NCI-H2081 (cell line): ENCODE measurements around the gene C1QTNF6.
A peak's percentile ranks its signal among the peaks of the same experiment; 100 is the strongest.

Source experiments
- DNase-seq, 2 experiments: peaks; one replicate each; lab custom pipeline; 2025; lab: John Stamatoyannopoulos, UW

The C1QTNF6 gene

GRCh38 chr22:37190262-37190780, 2.3 kb upstream of the C1QTNF6 start:
- DNase-seq: no peak

- no peak for DNase-seq
Observed at GRCh38 chr22:37188901-37189466, 937 bp upstream of the C1QTNF6 start.

GRCh38 chr22:37187552-37187890, 526 bp downstream of the C1QTNF6 start:
- DNase-seq: no peak

- no peak for DNase-seq
Observed at GRCh38 chr22:37186997-37187522, 987 bp downstream of the C1QTNF6 start.

- peak in 1 of 2 experiments; percentile 14 for DNase-seq
Observed at GRCh38 chr22:37186228-37186996, 1.6 kb downstream of the C1QTNF6 start.

GRCh38 chr22:37185646-37186227, 2.3 kb downstream of the C1QTNF6 start:
- DNase-seq: no peak

- DNase-seq: no peak
Observed at GRCh38 chr22:37184816-37185541, 3.1 kb downstream of the C1QTNF6 start.

- no peak for DNase-seq
Observed at GRCh38 chr22:37184380-37184755, 3.7 kb downstream of the C1QTNF6 start.

- DNase-seq: no peak
Observed at GRCh38 chr22:37183432-37184379, 4.3 kb downstream of the C1QTNF6 start.

GRCh38 chr22:37182949-37183245, 5.2 kb downstream of the C1QTNF6 start:
- no peak for DNase-seq

GRCh38 chr22:37182101-37182948, 5.7 kb downstream of the C1QTNF6 start:
- DNase-seq: no peak

- DNase-seq: no peak
Observed at GRCh38 chr22:37181681-37182080, 6.4 kb downstream of the C1QTNF6 start.

GRCh38 chr22:37180531-37181231, 7.4 kb downstream of the C1QTNF6 start:
- DNase-seq: no peak

GRCh38 chr22:37179622-37180420, 8.2 kb downstream of the C1QTNF6 start:
- DNase-seq: no peak

- no peak for DNase-seq
Observed at GRCh38 chr22:37179126-37179470, 8.9 kb downstream of the C1QTNF6 start.

- no peak for DNase-seq
Observed at GRCh38 chr22:37178350-37179125, 9.5 kb downstream of the C1QTNF6 start.

GRCh38 chr22:37177755-37178154, 10.3 kb downstream of the C1QTNF6 start:
- DNase-seq: no peak

- no peak for DNase-seq
Observed at GRCh38 chr22:37177221-37177620, 10.8 kb downstream of the C1QTNF6 start.
